22Rv1 (cell line): Measurements from ENCODE around the gene ADCK1.

ENCODE experiments used
- ZFX ChIP-seq: fragments of 450-650 bp; IDR thresholded peaks from 2 replicates; pipeline ENCODE4 v1.6.1; 2017; ENCODE audit warnings: antibody characterized with exemption, borderline replicate concordance
- TF ChIP-seq, protein P1 (sequence below): fragments of 450-650 bp; IDR thresholded peaks from 2 replicates; pipeline ENCODE4 v1.5.1; 2017; ENCODE audit warnings: mild to moderate bottlenecking

GRCh38 chr14:77870646-77871045 lies 70.7 kb downstream of the ADCK1 start:
- TF ChIP-seq, protein P1, sequence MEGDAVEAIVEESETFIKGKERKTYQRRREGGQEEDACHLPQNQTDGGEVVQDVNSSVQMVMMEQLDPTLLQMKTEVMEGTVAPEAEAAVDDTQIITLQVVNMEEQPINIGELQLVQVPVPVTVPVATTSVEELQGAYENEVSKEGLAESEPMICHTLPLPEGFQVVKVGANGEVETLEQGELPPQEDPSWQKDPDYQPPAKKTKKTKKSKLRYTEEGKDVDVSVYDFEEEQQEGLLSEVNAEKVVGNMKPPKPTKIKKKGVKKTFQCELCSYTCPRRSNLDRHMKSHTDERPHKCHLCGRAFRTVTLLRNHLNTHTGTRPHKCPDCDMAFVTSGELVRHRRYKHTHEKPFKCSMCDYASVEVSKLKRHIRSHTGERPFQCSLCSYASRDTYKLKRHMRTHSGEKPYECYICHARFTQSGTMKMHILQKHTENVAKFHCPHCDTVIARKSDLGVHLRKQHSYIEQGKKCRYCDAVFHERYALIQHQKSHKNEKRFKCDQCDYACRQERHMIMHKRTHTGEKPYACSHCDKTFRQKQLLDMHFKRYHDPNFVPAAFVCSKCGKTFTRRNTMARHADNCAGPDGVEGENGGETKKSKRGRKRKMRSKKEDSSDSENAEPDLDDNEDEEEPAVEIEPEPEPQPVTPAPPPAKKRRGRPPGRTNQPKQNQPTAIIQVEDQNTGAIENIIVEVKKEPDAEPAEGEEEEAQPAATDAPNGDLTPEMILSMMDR: no peak
- TF ChIP-seq ZFX: no peak
